CD4-positive, alpha-beta T cell treated with Interleukin-17A for 4 hours (primary cell): ENCODE measurements around the gene SORBS1.

Experiments
- DNase-seq: peaks from one replicate; pipeline ENCODE4 v3.0.0-alpha.2; 2020; ENCODE audit warnings: mixed read lengths

The SORBS1 gene

DNA sequence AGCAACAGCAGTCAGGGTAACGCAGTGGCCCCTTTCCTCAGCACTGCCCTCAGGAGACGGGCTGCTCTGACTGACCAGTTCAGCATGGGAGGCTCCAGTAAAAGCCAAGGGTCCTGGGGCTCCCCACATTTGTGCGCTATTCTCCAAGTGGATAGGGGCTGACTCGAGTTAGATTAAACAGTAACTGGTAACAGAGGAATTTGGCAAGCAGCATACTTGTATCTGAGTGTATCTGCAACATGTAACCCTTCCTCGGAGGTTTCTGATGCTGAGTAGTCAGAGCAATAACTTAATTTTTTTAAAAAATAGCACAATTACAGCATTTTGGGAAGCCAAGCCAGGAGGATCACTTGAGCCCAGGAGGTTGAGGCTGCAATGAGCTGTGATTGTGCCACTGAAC lies 22.8 kb downstream of the SORBS1 start:
- DNase-seq: no peak

GRCh38 chr10:95537542-95537927 lies 23.6 kb downstream of the SORBS1 start:
- DNase-seq: no peak

DNA sequence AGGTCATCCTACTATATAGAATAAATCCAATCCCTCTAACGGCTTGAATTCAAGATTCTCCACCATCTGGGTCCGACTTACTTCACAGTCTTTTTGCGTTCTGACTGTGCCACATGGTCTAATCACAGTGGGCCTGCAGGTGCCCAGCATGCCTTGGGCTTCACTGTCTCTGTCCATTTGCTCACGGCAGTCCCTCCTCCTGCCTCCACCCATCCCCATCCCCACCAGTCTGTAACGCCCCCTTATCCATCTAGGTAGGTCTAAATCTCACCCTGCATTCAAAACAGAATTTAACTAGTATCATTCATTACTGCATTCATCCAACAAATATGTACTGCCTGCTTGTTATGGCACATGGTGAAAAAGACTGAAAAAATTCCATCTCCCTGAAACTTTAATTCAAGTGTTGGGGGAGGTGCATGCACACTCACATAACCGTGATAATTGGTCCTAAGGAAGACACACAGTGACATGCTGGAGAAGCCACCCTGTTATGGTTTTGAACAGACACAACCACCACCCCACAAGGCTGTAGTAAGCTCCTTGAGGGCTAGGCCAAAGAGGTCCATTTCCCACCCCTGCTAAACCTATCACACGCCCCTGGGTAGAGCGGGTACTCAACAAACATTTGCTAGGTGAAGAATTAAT lies 24.2 kb downstream of the SORBS1 start:
- DNase-seq: no peak

DNA sequence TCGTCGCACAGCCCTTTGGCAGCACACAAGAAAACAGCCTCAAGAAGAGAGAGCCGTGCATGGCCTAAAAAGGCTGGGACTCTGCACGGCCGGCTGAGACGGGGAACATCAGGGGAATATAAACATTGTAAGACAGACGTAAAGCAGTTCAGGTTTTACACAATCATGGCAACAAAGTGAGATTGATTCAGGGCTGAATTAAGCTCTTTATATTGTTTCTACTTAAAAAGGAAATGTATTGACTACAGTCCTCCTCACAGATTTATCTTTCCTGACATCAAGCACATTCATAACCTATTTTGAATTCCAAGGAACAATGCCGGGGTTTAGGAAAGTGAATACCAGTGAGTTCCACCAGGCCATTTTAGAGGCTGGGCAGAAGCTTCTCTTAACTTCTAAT lies 25.2 kb downstream of the SORBS1 start:
- DNase-seq: no peak

DNA sequence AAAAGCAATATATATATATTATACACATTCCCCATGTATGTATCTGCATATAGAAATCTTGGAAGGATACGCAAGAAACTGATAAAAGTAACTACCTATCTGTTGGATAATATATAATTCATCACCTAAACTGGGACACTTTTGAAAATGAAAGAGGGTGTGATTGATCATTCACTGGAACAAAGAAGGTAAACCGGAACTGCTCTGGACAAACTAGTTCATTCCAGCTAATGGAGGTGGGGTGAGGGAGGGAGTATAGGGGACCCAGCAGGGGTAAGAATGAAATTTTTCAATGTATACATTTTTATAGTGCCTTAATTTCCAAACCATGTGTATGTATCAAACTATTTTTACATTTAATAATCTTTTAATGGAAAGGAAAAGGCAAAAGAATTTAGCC lies 25.6 kb downstream of the SORBS1 start:
- no peak for DNase-seq

- no peak for DNase-seq
These were observed 27.6 kb downstream of the SORBS1 start for GRCh38 chr10:95533590-95533989.

DNA sequence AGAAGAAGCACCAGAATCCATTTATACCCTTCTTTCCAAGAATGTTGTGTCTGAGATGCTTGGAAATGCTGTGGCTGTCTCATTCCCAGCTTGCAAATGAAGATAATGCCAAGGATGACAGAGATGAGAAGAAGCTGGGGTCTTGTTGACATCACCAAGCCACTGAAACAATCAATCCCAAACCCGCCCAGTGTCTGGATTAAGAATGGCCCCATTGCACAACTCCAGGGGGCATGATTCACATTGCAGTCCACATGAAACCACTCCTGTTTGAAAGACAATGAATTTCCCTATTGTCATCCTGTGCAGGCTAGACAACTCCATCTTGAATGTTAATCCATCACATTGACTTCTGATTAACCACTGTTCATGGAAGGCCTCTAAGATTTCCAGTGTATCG lies 28.6 kb downstream of the SORBS1 start:
- DNase-seq: no peak

DNA sequence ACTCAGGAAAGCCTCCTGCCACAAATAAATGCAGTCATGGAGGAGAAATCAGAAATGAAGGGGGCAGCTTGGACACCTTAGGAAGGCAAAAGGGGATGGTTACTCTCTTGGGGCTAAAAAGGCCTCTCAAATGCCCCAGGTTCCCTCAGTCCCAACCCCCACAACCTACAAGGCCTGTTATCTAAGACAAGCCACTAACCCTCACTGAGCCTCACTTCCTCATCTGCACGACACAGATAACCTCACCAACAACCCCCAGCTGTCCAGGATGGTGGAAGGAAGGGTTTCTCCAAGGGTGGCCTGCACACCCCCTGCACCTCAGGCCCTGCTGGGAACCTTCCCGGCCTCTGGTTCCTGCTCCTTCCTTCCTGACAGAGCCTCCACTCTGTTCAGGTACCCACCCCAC lies 29.2 kb downstream of the SORBS1 start:
- no peak for DNase-seq

DNA sequence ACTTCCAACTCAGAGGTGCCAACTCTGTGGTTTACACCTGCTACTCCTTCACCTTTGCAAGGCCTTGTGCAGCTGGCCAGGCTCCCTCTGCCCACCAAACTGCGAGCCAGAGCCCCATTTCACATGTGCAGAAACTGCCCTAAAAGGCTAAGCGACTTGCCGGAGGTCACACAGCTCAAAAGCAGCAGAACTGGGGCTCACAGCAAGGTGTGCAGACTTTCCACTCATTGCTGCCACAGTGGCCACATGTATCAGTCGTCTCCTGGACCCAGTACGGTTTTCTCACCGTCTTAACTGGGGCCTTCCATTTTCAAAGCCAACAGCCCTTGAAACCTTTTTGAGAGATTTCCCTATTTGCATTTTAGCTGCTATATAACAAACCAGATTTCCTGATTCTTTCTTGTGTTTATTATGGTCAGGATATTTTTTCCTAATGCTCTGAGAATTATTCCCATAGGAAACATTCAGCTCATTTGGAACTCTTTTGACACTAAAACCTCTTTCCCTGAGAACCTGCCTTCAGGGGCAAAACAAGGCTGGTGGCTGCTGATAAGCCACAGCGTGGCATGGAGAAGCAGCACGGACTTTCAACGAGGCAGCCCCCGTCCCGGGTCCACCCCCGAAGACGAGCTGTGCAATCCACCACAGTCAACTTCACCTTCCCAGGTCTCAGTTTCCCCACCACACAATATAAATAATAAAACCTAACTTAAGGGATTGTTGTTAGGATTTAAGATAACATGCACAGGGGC lies 29.9 kb downstream of the SORBS1 start:
- DNase-seq: no peak

- no peak for DNase-seq
These were observed 30.6 kb downstream of the SORBS1 start for GRCh38 chr10:95530561-95530960.

DNA sequence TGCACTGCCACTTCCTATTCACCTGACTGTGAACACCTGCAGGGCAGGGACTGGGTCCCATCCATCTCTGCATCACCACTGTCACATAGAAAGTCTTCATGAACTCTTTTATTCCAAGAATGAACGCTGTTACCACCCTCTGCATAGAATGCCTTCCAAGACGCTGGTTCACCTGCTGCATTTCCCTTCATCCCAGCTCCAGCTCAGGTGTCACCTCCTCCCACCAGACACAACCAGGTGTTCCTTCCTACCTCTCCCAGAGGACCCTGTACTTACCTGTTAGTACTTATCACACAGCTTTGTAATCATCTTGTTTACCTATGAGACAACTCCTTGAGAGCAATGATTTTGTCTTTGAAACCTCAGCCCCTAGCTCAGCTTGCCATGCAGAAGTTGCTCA lies 31.1 kb downstream of the SORBS1 start:
- no peak for DNase-seq

DNA sequence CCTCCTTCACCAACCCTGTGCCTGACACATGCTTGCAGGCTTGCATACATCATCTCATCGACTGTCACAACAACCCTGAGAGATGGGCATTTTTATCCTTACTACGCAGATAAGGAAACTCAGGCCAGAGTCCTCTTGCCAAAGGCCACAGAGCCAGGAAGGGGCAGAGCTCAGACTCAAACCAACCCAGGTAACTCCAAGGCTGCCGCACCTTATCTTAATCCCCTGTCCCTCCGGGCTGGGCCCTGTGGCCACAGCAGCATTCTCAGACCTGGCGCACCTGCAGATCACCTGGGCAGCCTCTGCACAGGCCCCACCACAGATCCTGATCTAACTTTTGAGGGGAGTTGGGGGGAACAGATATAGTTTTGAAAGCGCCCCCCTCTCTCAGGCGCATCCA lies 35.1 kb downstream of the SORBS1 start:
- no peak for DNase-seq

DNA sequence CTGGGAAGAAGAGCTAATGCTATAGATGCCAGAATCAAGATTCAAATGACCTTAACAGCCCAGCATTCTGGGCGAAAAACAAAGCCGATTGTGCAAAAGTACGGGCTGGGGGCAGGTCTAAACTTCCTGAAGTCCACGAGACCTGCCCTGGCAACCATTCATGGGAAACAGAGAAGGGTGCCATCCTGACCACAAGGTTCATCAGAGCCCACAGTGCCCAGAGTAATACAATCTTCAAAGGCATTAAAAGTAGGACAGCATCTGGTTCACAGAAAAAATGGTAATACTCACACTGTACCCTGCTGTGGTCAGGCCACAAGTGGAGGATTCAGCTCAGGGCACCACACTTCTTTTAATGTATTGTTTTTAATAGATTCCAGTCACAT lies 36.1 kb downstream of the SORBS1 start:
- no peak for DNase-seq

DNA sequence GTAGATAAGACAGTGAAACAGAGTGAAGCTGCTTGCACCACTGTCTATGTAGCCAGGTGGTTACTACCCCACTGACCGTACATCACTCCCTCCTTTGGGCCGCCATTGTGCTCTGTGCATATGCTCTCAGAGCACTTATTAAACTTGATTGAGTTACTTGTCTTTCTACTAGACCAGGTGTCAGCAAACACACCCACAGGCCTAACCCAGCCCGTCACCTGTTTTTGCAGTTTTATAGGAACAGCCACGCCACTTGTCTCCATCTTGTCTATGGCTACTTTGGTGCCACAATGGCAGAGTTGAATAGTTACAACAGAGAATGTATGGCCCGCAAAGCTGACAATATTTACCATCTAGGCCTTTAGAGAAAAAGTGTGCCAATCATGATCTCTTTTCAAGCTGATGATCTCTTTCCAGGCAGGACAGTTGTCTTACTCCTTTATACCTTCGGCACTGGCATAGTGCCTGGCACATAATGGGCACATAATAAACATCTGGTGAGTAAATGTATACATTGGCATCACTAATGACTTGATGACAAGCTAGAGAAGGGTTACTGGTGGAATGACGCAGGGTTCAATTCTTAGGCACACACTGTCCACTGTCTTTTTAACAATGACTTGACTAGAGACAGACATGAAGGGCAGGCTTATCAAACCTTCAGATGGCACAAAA lies 36.7 kb downstream of the SORBS1 start:
- no peak for DNase-seq

DNA sequence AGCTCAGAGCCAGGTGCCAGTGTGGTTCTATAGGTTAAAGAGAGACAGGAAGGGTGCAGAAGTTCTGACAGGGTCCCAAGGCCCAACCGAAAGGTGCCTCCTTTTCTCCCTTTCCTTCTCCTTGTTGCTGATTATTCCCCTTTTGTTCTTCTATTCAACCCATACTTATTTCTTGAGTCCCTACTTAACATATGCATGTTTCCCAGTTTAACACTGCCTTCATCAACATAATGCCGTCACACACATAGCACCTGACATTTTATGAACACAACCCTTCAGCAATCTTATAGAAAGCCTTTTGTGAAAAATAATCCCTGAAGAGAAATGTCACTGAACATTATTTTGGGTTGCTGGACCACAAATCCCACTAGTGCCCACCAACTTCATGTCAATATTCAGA lies 39.1 kb downstream of the SORBS1 start:
- no peak for DNase-seq

GRCh38 chr10:95520617-95521016 lies 40.6 kb downstream of the SORBS1 start:
- DNase-seq: no peak

DNA sequence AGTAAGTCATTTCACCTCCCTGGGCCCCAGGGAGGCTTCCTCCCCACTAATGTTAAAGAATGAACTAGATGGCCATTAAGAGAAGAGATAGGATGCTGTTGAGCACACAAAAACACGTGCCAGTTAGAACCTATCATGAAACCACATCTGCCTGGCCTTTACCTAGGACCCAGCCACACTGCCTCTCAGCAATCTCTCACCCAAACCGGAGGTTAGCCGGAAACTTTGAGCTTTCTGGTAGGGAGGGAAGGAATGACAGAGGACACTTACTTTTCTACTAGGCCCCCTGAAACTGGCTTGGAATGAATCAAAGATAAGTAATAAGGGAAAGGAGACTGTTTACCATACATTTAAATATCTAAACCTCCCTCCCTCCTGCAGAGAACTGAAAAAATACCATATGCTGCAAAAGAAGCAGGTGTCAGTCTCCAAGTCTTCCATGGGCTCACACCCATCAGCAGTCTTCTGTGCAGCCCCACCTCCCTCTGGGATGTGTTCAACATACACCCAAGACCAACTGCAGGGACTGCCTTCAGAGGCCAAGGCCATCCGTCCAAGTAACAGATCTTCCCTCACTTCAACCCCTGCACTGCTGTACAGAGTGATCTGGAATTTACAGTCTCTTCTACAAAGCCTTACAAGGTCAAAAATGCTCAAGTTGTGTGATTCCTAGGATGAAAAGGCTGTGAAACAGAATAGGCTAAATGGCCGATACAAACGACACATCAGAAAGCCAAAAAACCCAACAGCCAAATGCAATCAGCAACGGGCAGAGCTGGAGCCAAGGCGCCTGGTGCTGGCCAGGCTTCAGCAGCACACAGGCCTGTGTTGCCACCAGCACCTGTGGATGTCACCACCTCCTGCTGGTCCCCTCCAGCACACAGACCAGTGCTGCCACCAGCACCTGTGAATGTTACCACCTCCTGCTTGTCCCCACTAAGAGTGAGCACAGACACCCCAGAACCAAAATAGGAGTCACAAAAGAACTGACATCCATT lies 42.4 kb downstream of the SORBS1 start:
- DNase-seq: no peak

GRCh38 chr10:95517536-95518454 lies 43.4 kb downstream of the SORBS1 start:
- no peak for DNase-seq

DNA sequence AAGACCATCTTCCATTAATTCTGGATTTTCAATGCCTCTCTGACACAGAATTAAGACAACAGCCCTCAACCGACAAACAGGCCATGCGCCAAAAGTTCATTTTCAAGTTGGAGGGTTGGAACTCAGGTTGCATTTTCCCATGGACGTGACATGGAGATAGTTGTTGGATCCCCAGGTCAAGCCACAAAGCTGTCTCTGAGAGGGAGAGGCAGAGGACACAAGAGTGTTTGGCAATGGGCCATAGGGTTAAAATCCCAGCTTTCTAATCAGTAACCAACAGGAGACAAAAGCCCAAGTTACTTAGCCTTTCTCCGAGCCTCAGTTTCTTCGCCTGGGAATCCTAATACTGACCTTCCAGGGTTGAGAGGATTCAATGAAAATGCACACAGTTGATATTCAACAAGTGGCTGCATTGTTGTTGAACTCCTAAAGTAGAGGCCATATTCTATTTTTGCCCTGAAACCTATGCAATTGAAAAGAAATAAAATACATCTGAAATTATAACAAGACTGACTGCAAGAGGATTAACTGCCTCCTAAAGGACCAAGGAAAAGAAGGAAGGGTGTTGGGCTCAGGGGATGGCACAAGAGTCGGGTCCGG lies 44.3 kb downstream of the SORBS1 start:
- no peak for DNase-seq

DNA sequence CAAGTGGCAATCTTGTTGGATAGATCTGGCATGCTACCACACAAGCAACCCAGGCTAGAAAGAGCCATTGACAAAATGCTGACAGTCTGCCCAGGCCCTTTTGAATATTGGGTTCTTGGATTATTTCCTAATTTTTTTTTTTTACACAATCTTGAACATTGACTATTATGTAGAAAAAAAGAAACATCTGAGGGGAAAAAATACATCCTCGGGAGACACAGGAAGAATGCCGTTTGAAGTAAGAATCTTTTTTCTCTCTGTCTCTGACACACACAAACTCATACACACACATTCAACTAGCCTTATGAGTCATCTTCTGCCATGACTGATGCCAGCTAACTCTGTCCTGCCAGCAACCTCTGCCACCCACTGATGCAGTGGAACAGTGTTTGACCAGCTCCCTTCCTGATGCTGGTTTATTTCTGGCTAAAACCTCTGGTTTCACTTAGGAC lies 47.2 kb downstream of the SORBS1 start:
- no peak for DNase-seq

GRCh38 chr10:95513008-95513589 lies 48.1 kb downstream of the SORBS1 start:
- no peak for DNase-seq
